Fibroblast of the aortic adventitia (primary cell): Measurements from ENCODE around the gene DPY30. TPM values are rescaled to one million over a fixed set of nuclear protein-coding genes. Genes with fewer than 3 reads are reported as not detected.

Source experiments
- DNase-seq: peaks from one replicate; pipeline ENCODE4 v3.0.0-alpha.2; 2010; ENCODE audit warnings: low read depth
- H3K4me3 ChIP-seq: 2 replicates; pipeline ENCODE4 v1.5.1; 2011; ENCODE audit warnings: low read depth, mild to moderate bottlenecking, control low read depth, low read length, moderate library complexity
- total RNA-seq: library from RNA; depleted of rRNA; stranded (reverse); fragments of >200 nt; gene quantifications from 2 replicates; pipeline ENCODE4 v1.2.3, GENCODE V29; 2012; ENCODE audit warnings: low replicate concordance
- TF ChIP-seq, protein P1 (sequence below): IDR thresholded peaks from 2 replicates; pipeline ENCODE4 v1.5.1; 2011; ENCODE audit warnings: mild to moderate bottlenecking, low read length, control low read depth, inconsistent platforms; ENCODE audit not compliant: insufficient read depth

DPY30 gene
- total RNA-seq, 1 donor, result 77.6 TPM

GRCh38 chr2:31996571-31997150 is 42.9 kb downstream of the DPY30 start:
- DNase-seq, result no peak
- H3K4me3 ChIP-seq, result no peak overlapping the region
- TF ChIP-seq, protein P1, sequence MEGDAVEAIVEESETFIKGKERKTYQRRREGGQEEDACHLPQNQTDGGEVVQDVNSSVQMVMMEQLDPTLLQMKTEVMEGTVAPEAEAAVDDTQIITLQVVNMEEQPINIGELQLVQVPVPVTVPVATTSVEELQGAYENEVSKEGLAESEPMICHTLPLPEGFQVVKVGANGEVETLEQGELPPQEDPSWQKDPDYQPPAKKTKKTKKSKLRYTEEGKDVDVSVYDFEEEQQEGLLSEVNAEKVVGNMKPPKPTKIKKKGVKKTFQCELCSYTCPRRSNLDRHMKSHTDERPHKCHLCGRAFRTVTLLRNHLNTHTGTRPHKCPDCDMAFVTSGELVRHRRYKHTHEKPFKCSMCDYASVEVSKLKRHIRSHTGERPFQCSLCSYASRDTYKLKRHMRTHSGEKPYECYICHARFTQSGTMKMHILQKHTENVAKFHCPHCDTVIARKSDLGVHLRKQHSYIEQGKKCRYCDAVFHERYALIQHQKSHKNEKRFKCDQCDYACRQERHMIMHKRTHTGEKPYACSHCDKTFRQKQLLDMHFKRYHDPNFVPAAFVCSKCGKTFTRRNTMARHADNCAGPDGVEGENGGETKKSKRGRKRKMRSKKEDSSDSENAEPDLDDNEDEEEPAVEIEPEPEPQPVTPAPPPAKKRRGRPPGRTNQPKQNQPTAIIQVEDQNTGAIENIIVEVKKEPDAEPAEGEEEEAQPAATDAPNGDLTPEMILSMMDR, result no peak

- no peak for DNase-seq
- TF ChIP-seq, protein P1, result no peak
- H3K4me3 ChIP-seq, result no peak overlapping the region
Observed at GRCh38 chr2:31992934-31993333, 46.7 kb downstream of the DPY30 start.

DNA sequence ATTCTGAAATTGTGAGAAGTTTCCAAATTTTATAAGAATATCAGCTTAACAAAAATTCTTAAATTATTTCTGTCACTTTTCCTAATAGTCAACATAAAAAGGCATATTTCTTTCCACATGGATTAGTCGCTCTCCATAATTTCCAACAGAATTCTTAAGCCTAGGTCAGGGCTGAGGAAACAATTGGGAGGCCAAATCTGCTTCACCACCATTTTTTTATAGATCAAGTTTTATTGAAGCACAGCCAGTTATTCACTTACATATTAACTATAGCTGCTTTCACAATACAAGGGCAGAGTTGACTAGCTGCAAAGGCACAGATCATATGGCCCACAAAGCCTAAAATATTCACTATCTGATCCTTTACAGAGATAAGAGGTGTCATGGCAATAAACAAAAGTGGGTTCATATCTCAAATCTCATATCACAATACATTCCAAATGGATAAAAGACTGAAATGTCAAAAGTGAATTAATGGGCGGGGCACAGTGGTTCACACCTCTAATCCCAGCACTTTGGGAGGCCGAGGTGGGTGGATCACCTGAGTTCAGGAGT is 47.5 kb downstream of the DPY30 start:
- no peak overlapping the region for H3K4me3 ChIP-seq
- TF ChIP-seq, protein P1, result no peak
- no peak for DNase-seq

DNA sequence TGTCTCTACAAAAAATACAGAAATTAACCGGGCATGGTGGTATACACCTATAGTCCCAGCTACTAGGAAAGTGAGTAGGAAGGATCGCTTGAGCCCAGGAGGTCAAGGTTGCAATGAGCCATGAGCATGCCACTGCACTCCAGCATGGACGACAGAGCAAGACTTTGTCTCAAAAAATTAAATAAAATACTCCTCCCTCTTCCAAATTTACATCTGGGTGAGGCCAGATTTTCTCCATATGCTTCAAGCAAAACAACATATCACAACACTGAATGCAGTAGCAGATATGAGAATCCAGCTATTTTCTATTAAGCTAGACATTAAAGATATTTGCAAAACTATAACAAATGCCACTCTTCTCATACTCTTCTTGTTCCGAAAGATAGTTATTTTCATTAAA is 49.7 kb downstream of the DPY30 start:
- TF ChIP-seq, protein P1, result no peak
- DNase-seq, result no peak
- no peak overlapping the region for H3K4me3 ChIP-seq

GRCh38 chr2:31987454-31988220 is 52.0 kb downstream of the DPY30 start:
- DNase-seq, result peak; percentile 52
- TF ChIP-seq, protein P1, result no peak
- H3K4me3 ChIP-seq, result no peak overlapping the region

DNA sequence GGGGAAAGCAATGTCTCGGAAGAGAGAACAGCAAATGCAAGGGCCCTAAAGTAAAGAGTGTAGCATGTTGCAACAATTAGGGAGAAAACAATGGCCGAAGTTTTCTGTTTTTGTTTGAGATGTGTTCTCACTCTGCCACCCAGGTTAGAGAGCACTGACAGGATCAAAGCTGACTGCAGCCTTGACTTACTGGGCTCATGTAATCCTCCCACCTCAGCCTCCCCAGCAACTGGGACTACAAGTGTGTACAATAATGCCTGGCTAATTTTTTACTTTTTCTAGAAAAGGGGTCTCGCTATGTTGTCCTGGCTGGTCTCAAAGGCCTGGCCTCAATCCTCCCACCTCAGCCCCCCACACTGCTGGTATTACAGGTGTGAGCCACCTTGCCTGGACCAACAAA is 52.7 kb downstream of the DPY30 start:
- no peak for DNase-seq
- TF ChIP-seq, protein P1, result no peak
- no peak overlapping the region for H3K4me3 ChIP-seq
